ENCODE measurements around the gene AVL9.

Gene AVL9

DNA sequence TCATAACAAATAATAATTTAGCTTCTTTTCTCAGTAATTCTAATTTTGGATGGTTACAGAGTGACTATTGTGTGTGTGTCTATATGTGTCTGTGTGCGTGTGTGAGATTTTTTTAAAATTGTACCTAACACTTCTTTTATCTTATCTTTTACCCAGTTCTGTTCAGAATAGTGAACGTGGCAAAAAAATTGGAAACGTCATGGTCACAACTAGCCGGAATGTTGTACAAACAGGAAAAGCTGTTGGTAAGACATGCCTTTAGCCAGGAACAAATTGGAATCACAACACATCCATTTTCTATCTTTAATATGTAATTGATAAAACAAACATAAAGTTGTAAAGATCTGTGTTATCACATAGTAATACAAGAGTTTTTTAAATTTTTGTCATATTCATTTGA lies 85.4 kb downstream of the AVL9 start:
- Histone ChIP-seq H3K4me3 (ENCODE audit: low read depth, low read length) (no peak overlapping the region), H3K27me3 (no peaks in the 10 kb centered on the region), H3K36me3 (peaks cover 46% of the 10 kb centered on the region), H3K9me3 (no peaks in the 10 kb centered on the region), H3K4me1 (peaks cover 9% of the 10 kb centered on the region; the same call in 1 of the 2 replicates)
- DNase-seq: no peak
- TF ChIP-seq, protein P1, sequence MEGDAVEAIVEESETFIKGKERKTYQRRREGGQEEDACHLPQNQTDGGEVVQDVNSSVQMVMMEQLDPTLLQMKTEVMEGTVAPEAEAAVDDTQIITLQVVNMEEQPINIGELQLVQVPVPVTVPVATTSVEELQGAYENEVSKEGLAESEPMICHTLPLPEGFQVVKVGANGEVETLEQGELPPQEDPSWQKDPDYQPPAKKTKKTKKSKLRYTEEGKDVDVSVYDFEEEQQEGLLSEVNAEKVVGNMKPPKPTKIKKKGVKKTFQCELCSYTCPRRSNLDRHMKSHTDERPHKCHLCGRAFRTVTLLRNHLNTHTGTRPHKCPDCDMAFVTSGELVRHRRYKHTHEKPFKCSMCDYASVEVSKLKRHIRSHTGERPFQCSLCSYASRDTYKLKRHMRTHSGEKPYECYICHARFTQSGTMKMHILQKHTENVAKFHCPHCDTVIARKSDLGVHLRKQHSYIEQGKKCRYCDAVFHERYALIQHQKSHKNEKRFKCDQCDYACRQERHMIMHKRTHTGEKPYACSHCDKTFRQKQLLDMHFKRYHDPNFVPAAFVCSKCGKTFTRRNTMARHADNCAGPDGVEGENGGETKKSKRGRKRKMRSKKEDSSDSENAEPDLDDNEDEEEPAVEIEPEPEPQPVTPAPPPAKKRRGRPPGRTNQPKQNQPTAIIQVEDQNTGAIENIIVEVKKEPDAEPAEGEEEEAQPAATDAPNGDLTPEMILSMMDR (IDR thresholded peaks at IDR 0.05; ENCODE audit: low read depth, low read length): no peak

DNA sequence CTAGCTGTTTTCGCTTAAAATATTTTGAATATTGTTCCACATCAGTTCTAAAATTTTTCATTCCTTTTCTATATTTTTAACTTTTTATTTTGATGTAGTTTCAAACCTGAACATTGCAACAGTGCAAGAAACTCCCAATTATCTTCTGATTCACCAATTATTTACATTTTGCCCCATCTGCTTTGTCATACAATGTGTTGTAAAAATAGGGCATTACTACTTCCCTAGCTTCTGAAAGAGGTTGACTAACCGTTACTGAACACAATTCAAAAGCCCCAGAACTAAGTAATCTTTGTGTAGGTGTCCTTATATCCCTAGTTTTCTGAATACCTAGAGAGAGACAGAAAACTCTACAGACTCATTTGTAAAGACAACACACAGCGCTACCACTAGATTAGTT lies 86.7 kb downstream of the AVL9 start:
- no peak overlapping the region for H3K4me3 ChIP-seq (ENCODE audit: low read depth, low read length)
- DNase-seq: no peak
- peaks cover 53% of the 10 kb centered on the region for H3K36me3 ChIP-seq
- no peaks in the 10 kb centered on the region for H3K27me3 ChIP-seq
- H3K4me1 ChIP-seq: peaks cover 9% of the 10 kb centered on the region; the same call in 1 of the 2 replicates
- no peaks in the 10 kb centered on the region for H3K9me3 ChIP-seq
- TF ChIP-seq, protein P1 (IDR thresholded peaks at IDR 0.05; ENCODE audit: low read depth, low read length): no peak

DNA sequence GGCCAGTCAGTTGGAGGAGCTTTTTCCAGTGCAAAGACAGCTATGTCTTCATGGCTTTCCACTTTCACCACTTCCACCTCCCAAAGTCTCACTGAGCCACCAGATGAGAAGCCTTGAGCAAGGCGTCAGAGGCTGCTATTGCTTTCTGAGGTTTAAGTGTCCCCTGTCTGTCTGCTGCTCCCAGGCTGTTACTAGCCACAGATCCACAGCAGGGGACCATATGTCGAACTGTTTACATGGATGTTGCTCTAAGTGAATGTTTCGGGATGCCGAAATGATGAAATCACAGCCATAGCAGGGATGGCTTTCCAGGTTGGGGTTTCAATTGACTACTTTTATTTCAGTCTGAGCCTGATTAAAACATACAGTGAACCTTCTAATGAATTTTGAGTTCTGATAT lies 88.5 kb downstream of the AVL9 start:
- TF ChIP-seq, protein P1 (IDR thresholded peaks at IDR 0.05; ENCODE audit: low read depth, low read length): no peak
- Histone ChIP-seq H3K4me1 (no peaks in the 10 kb centered on the region), H3K36me3 (peaks cover 56% of the 10 kb centered on the region), H3K27me3 (no peaks in the 10 kb centered on the region), H3K9me3 (no peaks in the 10 kb centered on the region), H3K4me3 (ENCODE audit: low read depth, low read length) (no peak overlapping the region)
- DNase-seq: no peak

DNA sequence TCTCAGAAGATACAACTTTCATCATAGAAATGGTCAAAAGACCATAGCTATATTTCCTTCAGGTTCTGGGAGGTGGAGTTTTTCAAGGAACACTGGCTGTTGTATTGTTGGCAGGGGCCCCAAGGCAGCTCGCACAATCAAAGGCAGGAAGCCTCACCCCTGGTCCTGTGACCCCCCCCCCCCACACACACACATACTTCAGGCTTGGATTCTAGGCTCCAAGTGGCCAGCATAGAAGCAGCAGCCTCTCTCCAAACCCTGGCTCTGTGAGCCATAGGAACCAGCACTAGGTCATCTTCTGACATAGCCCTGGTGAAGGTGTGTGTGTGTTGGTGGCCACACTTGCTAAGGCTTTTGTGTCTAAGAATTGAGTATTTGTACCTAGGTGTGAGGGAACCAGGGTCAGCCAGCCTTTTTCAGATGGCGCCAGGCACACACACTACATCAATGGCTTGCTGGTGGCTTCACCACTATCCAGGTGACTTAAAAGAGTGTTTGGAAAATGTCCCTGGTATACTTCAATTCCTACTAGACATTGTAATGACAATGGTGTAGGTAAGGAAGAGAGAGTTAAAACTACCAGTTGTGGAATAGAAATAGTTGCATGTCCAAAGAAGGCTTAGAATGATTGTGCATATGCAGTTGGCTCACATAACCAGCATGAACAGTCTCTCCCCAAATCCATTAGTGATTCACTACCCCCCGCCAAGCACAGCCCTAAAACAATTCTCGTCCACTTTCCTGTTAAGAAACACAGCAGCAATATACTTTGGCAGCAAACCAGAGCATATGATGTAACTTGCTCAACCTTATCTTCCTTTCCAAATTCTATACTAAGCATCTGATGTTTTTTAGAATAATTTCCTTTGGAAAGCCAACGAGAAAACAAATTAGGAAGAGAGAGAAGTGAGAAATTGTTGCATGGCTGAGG lies 91.3 kb downstream of the AVL9 start:
- Histone ChIP-seq H3K9me3 (no peaks in the 10 kb centered on the region), H3K36me3 (peaks cover 56% of the 10 kb centered on the region), H3K27me3 (no peaks in the 10 kb centered on the region), H3K4me3 (ENCODE audit: low read depth, low read length) (no peak overlapping the region), H3K4me1 (no peaks in the 10 kb centered on the region)
- TF ChIP-seq, protein P1 (IDR thresholded peaks at IDR 0.05; ENCODE audit: low read depth, low read length): no peak
- DNase-seq: no peak

DNA sequence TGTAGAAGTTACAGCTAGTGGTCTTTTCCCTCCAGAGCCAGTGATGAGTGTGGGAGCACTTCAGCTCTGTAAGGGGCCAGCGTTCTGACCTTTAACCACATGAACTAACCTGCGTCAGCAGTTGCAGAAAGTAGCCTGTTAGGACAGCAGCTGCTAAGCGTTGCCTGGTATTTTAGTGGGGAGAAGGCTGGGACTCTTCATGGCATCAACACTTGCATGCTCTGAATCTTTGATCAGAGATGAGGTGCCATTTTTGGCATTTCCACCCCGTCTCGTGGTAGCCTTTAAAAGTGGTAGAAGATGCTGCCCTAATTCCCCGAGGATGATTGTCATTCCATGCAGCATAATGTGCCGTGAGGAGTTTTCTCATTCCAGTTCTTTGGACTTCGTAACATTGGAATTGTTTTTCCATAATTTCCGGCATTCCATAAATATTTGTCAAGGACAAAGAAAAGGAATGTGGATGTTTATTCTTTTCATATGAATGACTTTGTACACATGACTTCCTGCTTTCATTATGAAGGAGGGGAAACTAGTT lies 92.2 kb downstream of the AVL9 start:
- TF ChIP-seq, protein P1 (IDR thresholded peaks at IDR 0.05; ENCODE audit: low read depth, low read length): no peak
- no peaks in the 10 kb centered on the region for H3K4me1 ChIP-seq
- no peaks in the 10 kb centered on the region for H3K9me3 ChIP-seq
- no peak overlapping the region for H3K4me3 ChIP-seq (ENCODE audit: low read depth, low read length)
- H3K36me3 ChIP-seq: peaks cover 47% of the 10 kb centered on the region
- H3K27me3 ChIP-seq: no peaks in the 10 kb centered on the region
- DNase-seq: no peak

DNA sequence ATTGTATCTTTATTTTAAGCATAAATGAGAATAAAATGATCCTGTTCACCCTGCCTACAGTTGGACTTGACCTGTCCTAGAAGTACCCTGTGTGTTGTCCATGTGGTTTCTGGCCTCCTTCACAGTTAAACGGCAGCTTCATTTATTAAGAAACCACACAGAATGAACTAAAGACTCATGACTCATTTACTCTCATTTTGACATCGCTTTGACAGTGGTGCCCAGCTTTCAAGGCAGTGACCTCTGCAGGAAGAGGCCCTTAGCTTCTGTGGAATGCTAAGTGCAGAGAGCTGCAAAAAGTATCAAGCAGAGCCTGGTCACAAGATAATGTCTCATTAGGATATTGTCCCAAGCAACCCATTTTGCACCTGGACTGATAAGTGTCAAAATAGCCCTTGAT lies 93.4 kb downstream of the AVL9 start:
- no peaks in the 10 kb centered on the region for H3K9me3 ChIP-seq
- no peak for DNase-seq
- H3K4me3 ChIP-seq (ENCODE audit: low read depth, low read length): no peak overlapping the region
- H3K4me1 ChIP-seq: no peaks in the 10 kb centered on the region
- peaks cover 38% of the 10 kb centered on the region for H3K36me3 ChIP-seq
- TF ChIP-seq, protein P1 (IDR thresholded peaks at IDR 0.05; ENCODE audit: low read depth, low read length): no peak
- no peaks in the 10 kb centered on the region for H3K27me3 ChIP-seq
